Measurements from ENCODE around the gene CTNND2. TPM values are rescaled to one million over a fixed set of nuclear protein-coding genes. Genes with fewer than 3 reads are reported as not detected.

CTNND2 gene
- total and polyA plus RNA-seq, 9 of the 15 experiments (the other 6 are each of a cell fraction or from before 2014, with no cell fraction given) = 0.03 to 0.35 TPM; not detected in 7

DNA sequence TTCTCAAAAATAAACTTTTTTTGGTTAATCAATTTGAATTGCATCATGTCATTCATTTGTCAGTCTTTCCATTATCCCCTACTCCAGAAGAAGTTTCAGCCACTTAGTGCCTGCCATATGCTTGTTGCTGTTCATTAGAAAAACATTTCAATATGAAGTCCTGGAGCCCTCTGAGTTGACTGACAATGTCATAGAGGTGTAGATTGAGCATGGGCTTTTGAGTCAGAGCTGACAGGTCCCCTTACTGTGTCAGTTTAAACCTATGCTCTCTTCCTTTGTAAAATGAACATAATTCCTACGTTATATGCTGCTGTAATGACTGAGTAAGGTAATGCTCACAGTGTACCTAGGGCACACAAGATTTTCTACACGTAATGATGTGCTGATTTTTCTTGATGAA, 114.0 kb downstream of the CTNND2 start:
- in situ Hi-C loops (cut with MboI) = no loop called here
- DNase-seq (ENCODE audit: extremely low read depth in 1 of 4, low spot score in 3 of 4) (no peak), FAIRE-seq (no peak), ATAC-seq (no peak)
- Histone ChIP-seq H3K4me3 (no peak overlapping the region), H3K4me1 (replicated peaks in 1 of 2; ENCODE audit: control insufficient read depth in 2 of 2, insufficient read depth in 2 of 2, low read length in 2 of 2) (no peaks in the 10 kb centered on the region), H3K9me3 (replicated peaks; ENCODE audit: control insufficient read depth, insufficient read depth, low read depth, low read length) (no peaks in the 10 kb centered on the region; the same call in 1 of the 2 replicates), H3K27ac (ENCODE audit: extremely low read depth, low read depth, low read length) (no peak overlapping the region), H3K9ac (ENCODE audit: insufficient read depth in 1 of 2, low read depth in 2 of 2, low read length in 2 of 2) (no peak overlapping the region), H2AFZ (ENCODE audit: low read depth, low read length) (no peak overlapping the region), H3K4me2 (ENCODE audit: insufficient read depth, low read length) (no peak overlapping the region), H3K36me3 (ENCODE audit: control insufficient read depth, insufficient read depth, low read length) (no peaks in the 10 kb centered on the region), H3K79me2 (ENCODE audit: control insufficient read depth, insufficient read depth, low read length) (no peaks in the 10 kb centered on the region), H3K9me1 (ENCODE audit: control insufficient read depth, insufficient read depth, low read length) (no peaks in the 10 kb centered on the region), H3K27me3 (ENCODE audit: control insufficient read depth in 2 of 2, insufficient read depth in 2 of 2, low read length in 2 of 2) (no peaks in the 10 kb centered on the region), H4K20me1 (replicated peaks; ENCODE audit: control insufficient read depth, insufficient read depth, low read length) (no peaks in the 10 kb centered on the region)
- ChIA-PET POLR2A (no interaction called here), CTCF (ENCODE audit: low intra/inter-chr PET ratio) (no interaction called here)
- intact Hi-C loops (cut with micrococcal nuclease) = no loop called here
- no peak for TF ChIP-seq ZFPM2 (CRISPR knock-in tag; IDR thresholded peaks at IDR 0.05)
- no peak for TF ChIP-seq ZNF551 (CRISPR knock-in tag; IDR thresholded peaks at IDR 0.05)
- no peak for TF ChIP-seq XRCC3 (IDR thresholded peaks at IDR 0.05)
- no peak for TF ChIP-seq ARHGAP35 (IDR thresholded peaks at IDR 0.05; ENCODE audit: partially characterized antibody)
- TF ChIP-seq MCM5 (IDR thresholded peaks at IDR 0.05; ENCODE audit: low read depth) = no peak
- no peak for TF ChIP-seq BMI1 (IDR thresholded peaks at IDR 0.05; ENCODE audit: low read length)
- no peak for TF ChIP-seq YY1 (IDR thresholded peaks at IDR 0.05; ENCODE audit: borderline replicate concordance in 1 of 3, control insufficient read depth in 1 of 3, extremely low read depth in 1 of 3, insufficient read depth in 3 of 3, insufficient read length in 1 of 3, insufficient replicate concordance in 2 of 3, low read depth in 1 of 3, low read length in 2 of 3)
- no peak for TF ChIP-seq ZNF212 (CRISPR knock-in tag; IDR thresholded peaks at IDR 0.05)
- TF ChIP-seq CXXC5 (CRISPR knock-in tag; IDR thresholded peaks at IDR 0.05) = no peak
- TF ChIP-seq MTF1 (CRISPR knock-in tag; IDR thresholded peaks at IDR 0.05; ENCODE audit: borderline replicate concordance) = no peak
- no peak for TF ChIP-seq SRF (CRISPR knock-in tag; IDR thresholded peaks at IDR 0.05)
- no peak for TF ChIP-seq ZNF324 (CRISPR knock-in tag; IDR thresholded peaks at IDR 0.05)
- no peak for TF ChIP-seq NUFIP1 (IDR thresholded peaks at IDR 0.05; ENCODE audit: partially characterized antibody)
- TF ChIP-seq CCNT2 (IDR thresholded peaks at IDR 0.05; ENCODE audit: borderline replicate concordance, extremely low read depth, insufficient read length, low read depth, low read length) = no peak
- TF ChIP-seq, protein P1, sequence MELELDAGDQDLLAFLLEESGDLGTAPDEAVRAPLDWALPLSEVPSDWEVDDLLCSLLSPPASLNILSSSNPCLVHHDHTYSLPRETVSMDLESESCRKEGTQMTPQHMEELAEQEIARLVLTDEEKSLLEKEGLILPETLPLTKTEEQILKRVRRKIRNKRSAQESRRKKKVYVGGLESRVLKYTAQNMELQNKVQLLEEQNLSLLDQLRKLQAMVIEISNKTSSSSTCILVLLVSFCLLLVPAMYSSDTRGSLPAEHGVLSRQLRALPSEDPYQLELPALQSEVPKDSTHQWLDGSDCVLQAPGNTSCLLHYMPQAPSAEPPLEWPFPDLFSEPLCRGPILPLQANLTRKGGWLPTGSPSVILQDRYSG (tag; conservative IDR thresholded peaks at IDR 0.05; ENCODE audit: low read depth) = no peak
- TF ChIP-seq EGR1 (conservative IDR thresholded peaks at IDR 0.05) = no peak
- TF ChIP-seq ESRRA (IDR thresholded peaks at IDR 0.05; ENCODE audit: borderline replicate concordance, low read depth) = no peak
- TF ChIP-seq LEF1 (IDR thresholded peaks at IDR 0.05) = no peak
- no TSS peak for BruUV-seq (replicated peaks)
- WGBS (ENCODE audit: insufficient coverage, low coverage, missing lambda C conversion rate) = 0% methylated on average over 2 of the region's 2 CpGs

Measured in K562 (cell line).